DMS 273 treated with DMSO at 0.1 percent for 48 hours (cell line): Measurements from ENCODE around the gene GRIN2A.

Experiments used
- DNase-seq: peaks from one replicate; lab custom pipeline; 2025; lab: John Stamatoyannopoulos, UW

The GRIN2A gene

GRCh38 chr16:9757687-9758086 lies 424.5 kb downstream of the GRIN2A start:
- DNase-seq, result no peak

GRCh38 chr16:9756434-9756833 lies 425.8 kb downstream of the GRIN2A start:
- DNase-seq, result no peak

GRCh38 chr16:9755081-9755480 lies 427.1 kb downstream of the GRIN2A start:
- no peak for DNase-seq

- DNase-seq, result peak; percentile 3
Observed at GRCh38 chr16:9741776-9742175, 440.5 kb downstream of the GRIN2A start.

- DNase-seq, result no peak
Observed at GRCh38 chr16:9739301-9739700, 442.9 kb downstream of the GRIN2A start.

GRCh38 chr16:9738690-9739089 lies 443.5 kb downstream of the GRIN2A start:
- DNase-seq, result no peak

GRCh38 chr16:9736547-9736946 lies 445.7 kb downstream of the GRIN2A start:
- DNase-seq, result no peak

GRCh38 chr16:9723136-9723535 lies 459.1 kb downstream of the GRIN2A start:
- DNase-seq, result no peak

- no peak for DNase-seq
Observed at GRCh38 chr16:9713907-9714306, 468.3 kb downstream of the GRIN2A start.

GRCh38 chr16:9713156-9713555 lies 469.1 kb downstream of the GRIN2A start:
- no peak for DNase-seq

- DNase-seq, result no peak
Observed at GRCh38 chr16:9708972-9709620, 473.1 kb downstream of the GRIN2A start.

GRCh38 chr16:9706217-9706836 lies 475.9 kb downstream of the GRIN2A start:
- no peak for DNase-seq

- no peak for DNase-seq
Observed at GRCh38 chr16:9703731-9704130, 478.5 kb downstream of the GRIN2A start.
